Epithelial cell of prostate (primary cell): ENCODE measurements around the gene DPCD.
A peak's percentile ranks its signal among the peaks of the same experiment; 100 is the strongest.

Experiments
- DNase-seq: peaks from one replicate; pipeline ENCODE4 v3.0.0-alpha.2; 2011; ENCODE audit warnings: low read depth, low spot score
- H3K27ac ChIP-seq: fragments of 450-650 bp; 2 replicates; pipeline ENCODE4 v1.5.1; 2017; ENCODE audit warnings: mild to moderate bottlenecking

The DPCD gene

GRCh38 chr10:101566333-101567164, 21.6 kb upstream of the DPCD start:
- no peak overlapping the region for H3K27ac ChIP-seq
- no peak for DNase-seq

- DNase-seq = no peak
- no peak overlapping the region for H3K27ac ChIP-seq
Measured at GRCh38 chr10:101567165-101568006, 20.7 kb upstream of the DPCD start.

GRCh38 chr10:101568054-101568745, 19.9 kb upstream of the DPCD start:
- H3K27ac ChIP-seq = no peak overlapping the region
- DNase-seq = no peak

DNA sequence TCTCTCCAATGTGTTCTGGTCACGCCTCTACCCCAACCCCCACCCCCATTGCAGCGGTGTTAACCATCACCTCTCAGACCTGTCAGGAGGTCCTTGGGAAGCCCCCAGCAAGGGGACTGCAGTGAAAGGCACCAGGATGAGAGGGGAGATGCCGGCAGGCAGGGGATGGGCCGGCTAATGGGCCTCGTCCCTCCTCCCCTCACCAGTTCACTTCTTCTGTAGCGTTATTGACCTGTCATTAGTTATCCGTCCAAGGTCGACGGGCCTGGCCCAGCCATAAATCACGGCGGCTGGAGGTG, 18.8 kb upstream of the DPCD start:
- no peak for DNase-seq
- H3K27ac ChIP-seq = no peak overlapping the region

- DNase-seq = no peak
- no peak overlapping the region for H3K27ac ChIP-seq
Measured at GRCh38 chr10:101569622-101570427, 18.3 kb upstream of the DPCD start.

DNA sequence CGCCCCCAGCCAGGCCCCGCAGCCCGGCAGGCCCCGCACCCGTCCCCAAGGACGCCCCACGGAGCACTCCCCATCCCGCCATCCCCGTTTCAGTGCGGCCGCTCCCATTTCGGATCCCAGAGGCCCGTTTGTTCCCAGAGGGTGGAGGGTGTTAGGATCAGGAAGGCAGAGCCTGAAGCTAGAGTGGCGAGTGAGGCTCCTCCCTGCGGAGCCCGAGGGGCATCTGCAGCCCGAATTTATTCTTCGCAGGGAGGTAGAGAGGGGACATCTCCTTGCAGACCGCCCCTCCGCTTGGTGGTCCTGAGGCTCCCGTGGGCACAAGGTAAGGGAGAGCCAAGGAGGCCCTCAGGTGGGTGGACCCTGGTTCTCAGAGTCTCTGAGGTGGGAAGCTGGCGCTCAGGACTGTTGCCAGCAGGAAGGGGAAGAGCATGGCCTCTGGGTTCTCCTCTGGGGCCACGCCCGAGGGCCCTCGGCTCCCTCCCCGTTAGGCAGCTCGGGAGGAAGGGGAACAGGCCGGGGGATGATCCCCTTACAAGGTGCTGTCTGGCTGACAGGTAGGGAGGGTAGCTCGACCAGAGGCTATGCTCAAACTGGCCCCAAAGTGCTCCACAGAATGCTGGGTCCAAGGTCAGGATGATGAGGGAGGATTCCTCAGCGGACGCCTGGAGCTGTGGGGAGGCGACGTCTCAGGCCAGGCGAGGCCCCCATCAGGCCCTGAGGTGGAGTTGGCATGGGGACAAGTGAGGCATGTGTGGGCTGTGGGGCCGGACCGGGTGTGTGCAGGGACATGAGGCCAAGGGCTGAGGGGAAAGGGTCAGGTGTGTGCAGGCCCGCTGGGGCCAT, 17.5 kb upstream of the DPCD start:
- no peak overlapping the region for H3K27ac ChIP-seq
- no peak for DNase-seq

GRCh38 chr10:101571271-101571925, 16.7 kb upstream of the DPCD start:
- DNase-seq = no peak
- H3K27ac ChIP-seq = no peak overlapping the region

- DNase-seq = no peak
- no peak overlapping the region for H3K27ac ChIP-seq
Measured at GRCh38 chr10:101572126-101572525, 16.0 kb upstream of the DPCD start.

GRCh38 chr10:101572785-101573184, 15.3 kb upstream of the DPCD start:
- H3K27ac ChIP-seq = no peak overlapping the region
- no peak for DNase-seq

- no peak for DNase-seq
- no peak overlapping the region for H3K27ac ChIP-seq
Measured at GRCh38 chr10:101573885-101574753, 14.0 kb upstream of the DPCD start.

DNA sequence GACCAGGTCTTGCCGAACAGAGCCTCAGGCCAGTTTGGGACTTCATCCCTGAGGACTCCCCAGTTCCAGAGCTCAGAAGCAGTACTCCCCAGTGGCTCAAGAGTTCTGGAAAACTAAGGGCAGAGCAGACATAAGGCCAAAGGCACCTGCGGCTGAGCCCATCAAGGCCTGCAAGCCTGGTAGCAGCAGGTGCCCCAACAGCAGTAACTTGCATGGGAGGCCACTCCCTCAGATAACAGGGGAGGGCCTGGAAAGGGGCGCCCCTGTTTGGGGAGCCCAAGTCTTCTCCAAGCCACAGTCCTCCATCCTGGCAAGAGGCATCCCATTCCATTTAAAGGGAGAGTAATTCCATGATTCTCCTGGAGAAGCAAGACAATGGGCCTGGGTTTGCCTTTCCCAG, 13.0 kb upstream of the DPCD start:
- no peak overlapping the region for H3K27ac ChIP-seq
- DNase-seq = no peak

DNA sequence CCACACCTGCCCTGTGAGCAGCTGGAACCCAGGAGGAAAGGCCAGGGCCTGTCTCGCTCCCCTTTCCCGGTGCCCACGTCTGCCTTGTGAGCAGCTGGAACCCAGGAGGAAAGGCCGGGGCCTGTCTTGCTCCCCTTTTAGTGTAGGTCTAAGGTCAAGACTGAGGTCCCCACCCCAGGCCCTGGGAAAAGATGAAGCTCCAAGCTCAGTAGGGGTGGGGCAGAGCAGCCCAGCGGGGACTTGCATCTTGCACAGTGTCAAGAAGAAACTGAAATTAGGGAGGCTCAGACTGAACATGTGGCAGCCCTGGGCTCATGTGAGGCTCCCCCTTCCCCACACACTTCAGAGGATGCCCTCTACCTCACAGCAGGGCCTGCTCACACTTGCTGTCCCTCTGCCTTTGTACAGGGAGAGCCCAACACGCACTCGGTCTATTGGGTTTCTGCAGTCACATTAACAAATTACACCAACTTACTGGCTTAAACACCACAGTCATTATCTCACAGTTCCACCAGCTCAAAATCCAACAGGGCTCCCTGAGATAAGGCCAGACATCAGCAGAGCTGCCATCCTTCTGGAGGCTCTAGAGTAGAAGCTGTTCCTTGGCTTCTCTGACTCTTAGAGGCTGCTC, 12.4 kb upstream of the DPCD start:
- H3K27ac ChIP-seq = no peak overlapping the region
- DNase-seq = no peak

DNA sequence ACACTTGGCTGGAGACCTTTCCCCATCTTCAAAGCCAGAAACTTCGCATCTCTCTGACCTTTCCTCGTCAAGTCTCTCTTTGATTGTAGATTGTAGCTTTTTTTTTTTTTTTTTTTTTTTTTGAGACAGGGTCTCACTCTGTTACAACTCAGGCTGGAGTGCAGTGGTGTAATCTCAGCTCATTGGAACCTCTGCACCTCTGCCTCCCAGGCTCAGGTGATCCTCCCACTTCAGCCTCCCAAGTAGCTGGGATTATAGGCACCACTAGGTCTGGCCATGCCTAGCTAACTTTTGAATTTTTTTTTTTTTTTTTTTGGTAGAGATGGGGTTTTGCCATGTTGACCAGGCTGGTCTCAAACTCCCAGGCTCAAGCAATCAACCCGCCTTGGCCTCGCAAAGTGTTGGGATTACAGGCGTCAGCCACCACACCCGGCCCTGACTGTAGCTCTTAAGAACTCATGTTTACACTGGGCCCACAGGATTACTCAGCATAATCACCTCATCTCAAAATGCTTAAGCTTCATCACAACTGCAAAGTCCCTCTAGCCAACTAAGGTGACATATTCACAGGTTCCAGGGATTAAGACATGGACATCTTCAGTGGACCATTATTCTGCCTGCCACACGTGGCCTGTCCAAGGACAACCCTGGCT, 11.8 kb upstream of the DPCD start:
- peak; percentile 41 for DNase-seq
- H3K27ac ChIP-seq = no peak overlapping the region

GRCh38 chr10:101577121-101577871, 10.8 kb upstream of the DPCD start:
- no peak overlapping the region for H3K27ac ChIP-seq
- DNase-seq = no peak

DNA sequence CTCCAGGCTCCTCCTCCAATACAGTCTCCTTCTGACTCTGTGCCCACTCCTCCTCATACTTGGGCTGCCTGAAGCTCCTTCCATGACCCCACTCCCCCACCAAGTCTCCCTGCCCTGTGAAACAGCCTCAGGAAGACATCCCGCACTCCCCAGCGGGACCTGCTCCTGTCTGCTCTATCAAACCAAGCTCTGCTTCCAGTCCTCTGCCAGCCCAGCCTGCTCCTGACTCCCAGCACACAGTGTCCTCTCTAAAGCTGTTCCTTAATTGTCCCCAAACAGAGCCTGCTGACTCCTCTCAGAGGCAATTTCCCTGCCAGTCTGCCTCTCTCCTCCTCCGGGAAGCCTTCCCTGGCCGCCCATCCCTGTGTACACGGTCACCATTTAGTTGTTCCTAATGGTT, 9.9 kb upstream of the DPCD start:
- H3K27ac ChIP-seq = no peak overlapping the region
- no peak for DNase-seq

- DNase-seq = no peak
- H3K27ac ChIP-seq = no peak overlapping the region
Measured at GRCh38 chr10:101578803-101579515, 9.2 kb upstream of the DPCD start.
